A673 (cell line): Measurements from ENCODE around the gene NCOA3.
"Not testable (repeated sequence)": the region's sequence is repeated elsewhere in the genome, so short reads cannot be mapped to it uniquely, and the experiment has no call there.

ENCODE experiments used
- EZH2 ChIP-seq: fragments of 200-600 bp; sonication (generic); IDR thresholded peaks from 2 replicates; pipeline ENCODE4 v1.6.1; 2017; ENCODE audit warnings: borderline replicate concordance, low read depth, mild to moderate bottlenecking, mixed read lengths, antibody characterized with exemption, low read length; ENCODE audit not compliant: poor library complexity, severe bottlenecking
- TF ChIP-seq, protein P1 (sequence below): fragments of 300-800, 200-600 bp; sonication (generic); conservative IDR thresholded peaks from 2 replicates; pipeline ENCODE4 v1.5.1; 2017; ENCODE audit warnings: low read depth, mild to moderate bottlenecking, antibody characterized with exemption, low read length, moderate library complexity, mixed read lengths

DNA sequence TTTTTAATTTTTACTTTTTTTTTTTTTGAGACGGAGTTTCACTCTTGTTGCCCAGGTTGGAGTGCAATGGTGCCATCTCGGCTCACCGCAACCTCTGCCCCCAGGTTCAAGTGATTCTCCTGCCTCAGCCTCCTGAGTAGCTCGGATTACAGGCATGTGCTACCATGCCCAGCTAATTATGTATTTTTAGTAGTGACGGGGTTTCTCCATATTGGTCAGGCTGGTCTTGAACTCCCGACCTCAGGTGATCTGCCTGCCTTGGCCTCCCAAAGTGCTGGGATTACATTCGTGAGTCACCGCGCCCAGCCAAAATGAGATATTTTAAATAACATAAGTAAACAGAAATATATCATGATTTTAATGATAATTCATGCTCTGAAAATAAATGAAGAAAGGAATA, 1.6 kb upstream of the NCOA3 start:
- TF ChIP-seq, protein P1, sequence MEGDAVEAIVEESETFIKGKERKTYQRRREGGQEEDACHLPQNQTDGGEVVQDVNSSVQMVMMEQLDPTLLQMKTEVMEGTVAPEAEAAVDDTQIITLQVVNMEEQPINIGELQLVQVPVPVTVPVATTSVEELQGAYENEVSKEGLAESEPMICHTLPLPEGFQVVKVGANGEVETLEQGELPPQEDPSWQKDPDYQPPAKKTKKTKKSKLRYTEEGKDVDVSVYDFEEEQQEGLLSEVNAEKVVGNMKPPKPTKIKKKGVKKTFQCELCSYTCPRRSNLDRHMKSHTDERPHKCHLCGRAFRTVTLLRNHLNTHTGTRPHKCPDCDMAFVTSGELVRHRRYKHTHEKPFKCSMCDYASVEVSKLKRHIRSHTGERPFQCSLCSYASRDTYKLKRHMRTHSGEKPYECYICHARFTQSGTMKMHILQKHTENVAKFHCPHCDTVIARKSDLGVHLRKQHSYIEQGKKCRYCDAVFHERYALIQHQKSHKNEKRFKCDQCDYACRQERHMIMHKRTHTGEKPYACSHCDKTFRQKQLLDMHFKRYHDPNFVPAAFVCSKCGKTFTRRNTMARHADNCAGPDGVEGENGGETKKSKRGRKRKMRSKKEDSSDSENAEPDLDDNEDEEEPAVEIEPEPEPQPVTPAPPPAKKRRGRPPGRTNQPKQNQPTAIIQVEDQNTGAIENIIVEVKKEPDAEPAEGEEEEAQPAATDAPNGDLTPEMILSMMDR = not testable (repeated sequence)
- not testable (repeated sequence) for TF ChIP-seq EZH2
